HG03442 (cell line): Measurements from ENCODE around the gene KDM4B.

Source experiments
- ATAC-seq: cut with Tn5 transposase; IDR thresholded peaks from one replicate; pipeline ENCODE4 v1.9.1; 2021; ENCODE audit warnings: mild to moderate bottlenecking, moderate library complexity; ENCODE audit not compliant: unreplicated experiment

The KDM4B gene

GRCh38 chr19:5103061-5103701, 134.3 kb downstream of the KDM4B start:
- no peak for ATAC-seq

GRCh38 chr19:5103812-5104410, 135.0 kb downstream of the KDM4B start:
- no peak for ATAC-seq

- no peak for ATAC-seq
These were observed 136.0 kb downstream of the KDM4B start for GRCh38 chr19:5104871-5105351.

DNA sequence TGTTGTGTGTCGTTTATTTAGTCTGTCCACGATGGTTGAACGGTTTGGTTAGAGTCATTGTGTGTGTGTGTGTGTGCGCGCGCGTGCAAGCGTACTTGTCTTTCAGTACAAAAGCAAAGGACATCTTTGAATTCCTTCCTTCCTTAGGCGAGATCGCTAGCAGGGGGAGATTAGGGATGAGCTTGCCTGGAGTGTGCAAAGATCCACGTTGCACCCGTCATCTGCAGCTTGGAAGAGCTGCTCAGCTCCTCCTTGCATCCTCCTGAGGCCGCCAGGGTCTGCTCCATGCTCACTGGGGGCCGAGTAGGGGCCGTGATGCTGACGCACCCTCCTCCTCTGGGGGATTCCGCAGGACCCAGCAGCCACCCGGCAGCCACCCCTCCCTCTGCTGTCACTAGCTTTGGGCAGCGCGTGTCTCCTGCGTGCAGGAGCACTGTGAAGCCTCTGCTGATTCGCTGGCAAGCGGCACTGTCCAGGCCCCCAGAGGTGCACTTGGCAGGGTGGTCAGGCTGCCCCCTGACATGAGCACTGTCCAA, 137.3 kb downstream of the KDM4B start:
- ATAC-seq, result no peak

GRCh38 chr19:5106971-5107370, 138.1 kb downstream of the KDM4B start:
- ATAC-seq, result no peak

DNA sequence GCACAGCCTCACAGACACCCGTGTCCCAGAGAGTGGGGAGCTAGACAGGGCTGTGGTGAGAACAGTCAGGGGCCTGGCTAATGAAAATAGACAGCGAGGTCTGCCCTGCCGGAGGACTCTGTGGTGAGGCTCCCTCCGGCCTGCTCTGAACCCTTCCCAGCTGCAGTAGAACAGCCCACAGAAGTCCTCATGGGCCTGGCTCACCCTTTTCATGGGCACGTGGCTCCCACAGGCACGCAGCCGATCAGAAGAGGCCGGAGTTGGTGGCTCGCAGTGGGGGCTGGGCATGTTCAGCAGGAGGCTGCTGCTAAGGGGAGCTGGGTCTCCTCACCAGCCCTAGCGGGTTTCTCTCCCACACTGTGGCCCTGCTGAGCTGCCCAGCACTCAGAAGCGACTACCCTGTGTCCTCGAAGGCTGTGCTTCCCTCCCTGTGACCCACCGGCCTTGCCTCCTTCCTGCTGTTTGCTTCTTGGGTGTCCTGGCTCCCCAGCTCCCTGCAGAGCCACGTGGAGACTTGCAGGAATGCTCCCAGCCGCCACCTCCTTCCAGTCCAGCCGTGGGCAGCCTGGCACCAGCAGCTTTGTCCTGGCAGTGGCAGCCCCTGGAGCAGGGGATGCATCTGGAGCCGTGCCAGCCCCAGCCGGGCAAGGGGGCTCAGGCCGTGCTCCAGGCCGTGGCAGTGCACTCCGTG, 138.7 kb downstream of the KDM4B start:
- no peak for ATAC-seq

DNA sequence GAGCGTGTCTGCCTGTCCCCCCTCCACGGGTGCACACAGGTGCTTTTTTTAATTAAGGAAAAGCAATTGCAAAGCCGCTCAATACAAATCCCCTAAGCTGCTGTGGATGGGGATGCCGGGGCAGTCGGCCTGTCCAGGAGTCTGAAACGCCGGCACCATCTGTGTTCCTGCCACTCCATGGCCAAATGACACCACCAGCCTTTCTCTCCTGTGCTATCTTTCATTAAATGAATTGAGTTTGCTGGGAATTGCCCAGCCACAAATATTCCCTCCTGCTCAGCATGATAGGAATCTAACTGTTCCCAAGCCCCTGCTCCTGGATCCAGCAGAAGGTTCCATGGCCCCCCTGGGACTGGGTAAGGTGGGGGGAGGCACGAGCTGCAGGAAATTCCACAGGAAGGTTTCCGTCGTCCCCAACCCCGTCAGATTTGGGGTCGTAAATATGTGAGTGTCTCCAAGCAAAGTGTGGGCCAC, 139.2 kb downstream of the KDM4B start:
- no peak for ATAC-seq

- no peak for ATAC-seq
These were observed 140.0 kb downstream of the KDM4B start for GRCh38 chr19:5108866-5109265.

GRCh38 chr19:5109560-5109959, 140.6 kb downstream of the KDM4B start:
- no peak for ATAC-seq

- no peak for ATAC-seq
These were observed 141.6 kb downstream of the KDM4B start for GRCh38 chr19:5110546-5110945.

- ATAC-seq, result no peak
These were observed 142.1 kb downstream of the KDM4B start for GRCh38 chr19:5111051-5111450.

GRCh38 chr19:5112175-5112574, 143.3 kb downstream of the KDM4B start:
- ATAC-seq, result no peak

GRCh38 chr19:5112681-5113575, 144.0 kb downstream of the KDM4B start:
- ATAC-seq, result no peak

- ATAC-seq, result no peak
These were observed 145.0 kb downstream of the KDM4B start for GRCh38 chr19:5113633-5114586.

DNA sequence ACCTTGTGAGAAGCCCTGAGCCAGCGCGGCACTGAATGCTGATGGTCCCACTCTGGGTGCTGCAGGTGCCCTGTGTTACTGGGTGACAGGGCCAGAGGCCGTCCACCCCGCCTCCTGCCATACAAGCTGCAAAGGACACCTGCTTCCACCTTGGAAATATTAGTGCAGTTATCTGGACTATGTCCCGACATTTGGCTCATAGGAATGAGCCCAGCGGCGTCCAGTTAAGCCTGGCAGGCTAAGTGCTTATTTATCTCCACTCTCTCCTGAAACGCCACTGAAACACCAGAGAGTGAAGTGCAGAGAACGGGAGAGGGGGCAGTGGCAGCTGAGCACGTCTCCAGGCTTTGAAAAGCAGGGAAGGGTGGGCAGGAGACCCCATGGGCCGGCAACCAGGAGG, 145.8 kb downstream of the KDM4B start:
- no peak for ATAC-seq

DNA sequence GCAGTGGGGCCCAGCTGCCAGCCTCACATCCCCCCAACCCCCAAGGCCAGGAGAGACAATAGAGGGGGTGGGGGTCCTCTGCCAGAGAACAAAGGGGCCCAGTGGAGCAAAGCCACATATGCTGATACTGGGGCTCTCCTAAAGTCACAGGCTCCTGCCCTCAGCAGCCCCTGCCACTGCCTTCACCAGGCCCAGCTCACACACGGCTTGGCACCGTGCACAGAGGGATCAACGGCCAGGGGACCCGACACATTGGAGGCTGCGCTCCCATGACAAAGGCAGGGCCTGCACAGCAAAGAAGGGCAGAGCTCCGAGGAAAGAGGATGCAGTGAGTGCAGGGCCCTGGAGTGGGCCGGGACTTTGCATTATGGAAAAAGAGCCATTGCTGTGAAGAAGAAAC, 146.4 kb downstream of the KDM4B start:
- ATAC-seq, result no peak

DNA sequence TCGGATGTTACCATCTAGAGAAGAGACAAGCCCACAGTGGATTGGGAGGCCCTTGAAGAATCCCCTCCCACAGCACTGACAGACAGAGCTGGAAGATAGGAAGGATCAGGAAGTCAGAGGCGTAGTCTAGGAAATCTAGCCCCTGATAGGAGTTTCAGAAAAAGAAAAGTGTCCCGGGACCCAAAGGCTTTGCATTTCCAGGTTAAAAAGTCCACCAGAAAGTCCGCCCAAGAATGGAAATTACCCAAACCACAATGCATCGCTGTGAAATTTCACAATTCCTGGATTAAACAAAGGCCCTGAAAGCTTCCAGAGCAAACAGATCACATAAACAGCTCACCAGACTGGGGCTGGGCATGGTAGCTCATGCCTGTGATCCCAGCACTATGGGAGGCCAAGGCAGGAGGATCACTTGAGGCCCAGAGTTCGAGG, 146.9 kb downstream of the KDM4B start:
- no peak for ATAC-seq

GRCh38 chr19:5116292-5116691, 147.4 kb downstream of the KDM4B start:
- ATAC-seq, result no peak

DNA sequence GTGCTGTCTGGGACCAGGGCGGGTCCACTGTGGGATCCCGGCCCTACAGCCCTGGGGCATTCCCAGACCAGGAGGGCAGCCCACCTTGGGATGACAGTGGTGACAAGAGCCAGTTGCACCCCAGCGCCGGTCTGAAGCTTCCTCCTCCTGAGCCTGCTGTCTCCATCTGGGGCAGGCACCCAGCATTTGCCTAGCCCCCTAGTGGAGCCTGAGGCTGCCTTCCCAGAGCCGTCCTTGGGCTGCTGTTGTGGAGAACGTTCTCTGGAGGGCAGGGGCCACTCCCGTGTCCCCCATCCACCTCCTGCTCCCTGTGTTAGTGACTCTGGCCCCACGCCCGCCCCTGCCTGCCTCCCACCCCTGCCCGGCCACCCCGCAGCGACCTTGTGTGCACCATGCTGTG, 148.5 kb downstream of the KDM4B start:
- no peak for ATAC-seq

- no peak for ATAC-seq
These were observed 149.1 kb downstream of the KDM4B start for GRCh38 chr19:5118026-5118425.
